ENCODE results near the gene GALNT15.

- no peak for TF ChIP-seq POLR2A (IDR thresholded peaks at IDR 0.05; ENCODE audit: low read depth, low read length)
- TF ChIP-seq POLR2AphosphoS5 (IDR thresholded peaks at IDR 0.05; ENCODE audit: low read depth, low read length), result no peak
- TF ChIP-seq POU2F2 (IDR thresholded peaks at IDR 0.05; ENCODE audit: low read depth, low read length), result peak; percentile 32; the same call in 1 of the 2 replicates
- TF ChIP-seq PAX5 (IDR thresholded peaks at IDR 0.05; ENCODE audit: insufficient read depth, low read length, severe bottlenecking), result no peak
- TF ChIP-seq TAF1 (IDR thresholded peaks at IDR 0.05; ENCODE audit: low read depth, low read length), result no peak
- TF ChIP-seq SPI1 (IDR thresholded peaks at IDR 0.05; ENCODE audit: low read depth, low read length), result peak; percentile 52
Observed at GRCh38 chr3:16247282-16248061, 73.0 kb downstream of the GALNT15 start.
